Gastrocnemius medialis (tissue), 4 donors: ENCODE data around the gene NELFE.

ENCODE experiments used
- POLR2A ChIP-seq, 2 donors: fragments of 450-650 bp; IDR thresholded peaks; one replicate each; pipeline ENCODE4 v1.6.1; 2017; ENCODE audit warnings: antibody characterized with exemption in 2 of 2, mild to moderate bottlenecking in 2 of 2, moderate library complexity in 2 of 2
- TF ChIP-seq, protein P1 (sequence below), 5 experiments: fragments of 450-650 bp in 3 of 5; fragments of 200-600 bp in 2 of 5; sonication (generic) in 2 of 5; IDR thresholded peaks in 4 of 5; conservative IDR thresholded peaks in 1 of 5; 1 replicate in 4 of 5; 2 replicates in 1 of 5; pipeline ENCODE4 v1.5.1; 2016 to 2019; ENCODE audit warnings: antibody characterized with exemption in 5 of 5, mild to moderate bottlenecking in 3 of 5, moderate library complexity in 3 of 5

DNA sequence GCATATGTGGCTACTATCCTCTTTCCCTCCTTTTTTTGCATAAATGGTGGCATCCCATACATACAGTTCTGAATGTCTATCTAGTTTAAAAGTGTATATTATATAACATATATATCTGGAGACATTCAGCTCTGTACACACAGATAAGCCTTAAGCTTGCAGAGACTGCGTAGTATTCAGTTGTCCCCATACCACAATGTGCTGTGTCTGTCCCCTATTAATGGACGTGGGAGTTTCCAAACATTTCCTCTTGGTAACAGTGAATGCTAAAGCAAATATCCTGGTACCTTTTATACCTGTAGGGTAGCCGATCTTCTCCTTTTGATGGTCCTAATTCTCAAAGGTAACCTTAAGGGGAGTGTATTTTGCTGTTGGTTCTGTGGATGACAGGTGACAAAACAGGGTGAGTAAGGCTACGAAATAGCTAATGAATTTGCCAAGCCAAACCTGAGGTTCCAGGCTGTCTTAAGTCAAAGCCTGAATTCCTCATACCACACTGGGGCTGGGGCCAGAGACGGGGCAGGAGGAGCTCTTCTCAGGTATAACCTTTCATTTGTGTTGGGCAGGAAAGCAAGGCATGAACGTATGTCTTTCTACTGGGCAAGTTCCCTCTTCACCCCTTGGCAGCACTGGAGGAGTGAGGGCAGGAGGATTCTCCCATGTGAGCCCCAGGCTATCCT lies 39.0 kb downstream of the NELFE start:
- TF ChIP-seq, protein P1, sequence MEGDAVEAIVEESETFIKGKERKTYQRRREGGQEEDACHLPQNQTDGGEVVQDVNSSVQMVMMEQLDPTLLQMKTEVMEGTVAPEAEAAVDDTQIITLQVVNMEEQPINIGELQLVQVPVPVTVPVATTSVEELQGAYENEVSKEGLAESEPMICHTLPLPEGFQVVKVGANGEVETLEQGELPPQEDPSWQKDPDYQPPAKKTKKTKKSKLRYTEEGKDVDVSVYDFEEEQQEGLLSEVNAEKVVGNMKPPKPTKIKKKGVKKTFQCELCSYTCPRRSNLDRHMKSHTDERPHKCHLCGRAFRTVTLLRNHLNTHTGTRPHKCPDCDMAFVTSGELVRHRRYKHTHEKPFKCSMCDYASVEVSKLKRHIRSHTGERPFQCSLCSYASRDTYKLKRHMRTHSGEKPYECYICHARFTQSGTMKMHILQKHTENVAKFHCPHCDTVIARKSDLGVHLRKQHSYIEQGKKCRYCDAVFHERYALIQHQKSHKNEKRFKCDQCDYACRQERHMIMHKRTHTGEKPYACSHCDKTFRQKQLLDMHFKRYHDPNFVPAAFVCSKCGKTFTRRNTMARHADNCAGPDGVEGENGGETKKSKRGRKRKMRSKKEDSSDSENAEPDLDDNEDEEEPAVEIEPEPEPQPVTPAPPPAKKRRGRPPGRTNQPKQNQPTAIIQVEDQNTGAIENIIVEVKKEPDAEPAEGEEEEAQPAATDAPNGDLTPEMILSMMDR (IDR thresholded peaks at IDR 0.05 in 4 of 5, conservative IDR thresholded peaks at IDR 0.05 in 1 of 5): no peak
- TF ChIP-seq POLR2A (IDR thresholded peaks at IDR 0.05): no peak
